ENCODE data around the gene GBX2.

- TF ChIP-seq POLR2AphosphoS5 (IDR thresholded peaks at IDR 0.05; ENCODE audit: low read depth, low read length) (no peak), POLR2A (IDR thresholded peaks at IDR 0.05; ENCODE audit: low read depth, low read length) (no peak), TAF1 (IDR thresholded peaks at IDR 0.05; ENCODE audit: borderline replicate concordance, low read depth, low read length) (no peak)
These were observed 10.7 kb upstream of the GBX2 start for GRCh38 chr2:236178890-236179235.

Data from GM12892 (cell line).